H1 (cell line): ENCODE measurements around the gene THOC6. TPM values are rescaled to one million over a fixed set of nuclear protein-coding genes. Genes with fewer than 3 reads are reported as not detected.

ENCODE experiments used
- BRCA1 ChIP-seq: IDR thresholded peaks from 2 replicates; pipeline ENCODE4 v1.6.1; 2012; ENCODE audit warnings: low read depth, low read length, improper control_type of control experiment
- CEBPB ChIP-seq: IDR thresholded peaks from 2 replicates; pipeline ENCODE4 v1.6.1; 2012; ENCODE audit warnings: low read depth, low read length
- CHD7 ChIP-seq: fragments of 300-600 bp; sonication (generic); IDR thresholded peaks from 2 replicates; pipeline ENCODE4 v1.7.1; 2012; ENCODE audit warnings: low read length, moderate library complexity, mild to moderate bottlenecking, inconsistent platforms; ENCODE audit not compliant: insufficient replicate concordance
- EP300 ChIP-seq, 2 experiments: IDR thresholded peaks; 1 replicate in 1 of 2; 2 replicates in 1 of 2; pipeline ENCODE4 v1.6.1; 2011 to 2012; ENCODE audit warnings: low read depth in 2 of 2, low read length in 2 of 2, mild to moderate bottlenecking in 2 of 2, borderline replicate concordance in 1 of 2, inconsistent platforms in 1 of 2, moderate library complexity in 1 of 2
- GABPA ChIP-seq: IDR thresholded peaks from 2 replicates; pipeline ENCODE4 v1.6.1; 2011; ENCODE audit warnings: mild to moderate bottlenecking, low read length, moderate library complexity, borderline replicate concordance; ENCODE audit not compliant: insufficient read depth
- HDAC2 ChIP-seq, 2 experiments: fragments of 300-600 bp in 1 of 2; sonication (generic) in 1 of 2; IDR thresholded peaks; 2 replicates each; pipeline ENCODE4 v1.6.1; 2011 to 2012; ENCODE audit warnings: low read depth in 2 of 2, low read length in 2 of 2, mild to moderate bottlenecking in 2 of 2, moderate library complexity in 2 of 2, borderline replicate concordance in 1 of 2, inconsistent platforms in 1 of 2
- RBBP5 ChIP-seq: IDR thresholded peaks from 2 replicates; pipeline ENCODE4 v1.7.1; 2012; ENCODE audit warnings: low read depth, mild to moderate bottlenecking, inconsistent platforms, low read length, moderate library complexity, borderline replicate concordance
- SIRT6 ChIP-seq: IDR thresholded peaks from one replicate; pipeline ENCODE4 v1.7.1; 2012; ENCODE audit warnings: low read length, inconsistent platforms
- SP1 ChIP-seq: IDR thresholded peaks from 2 replicates; pipeline ENCODE4 v1.6.1; 2011; ENCODE audit warnings: low read depth, low read length
- SUZ12 ChIP-seq: fragments of 200-600 bp; sonication (generic); IDR thresholded peaks from 2 replicates; pipeline ENCODE4 v1.6.1; 2012; ENCODE audit warnings: mild to moderate bottlenecking, inconsistent platforms, low read length, moderate library complexity, mixed read lengths
- TAF1 ChIP-seq: IDR thresholded peaks from 2 replicates; pipeline ENCODE4 v1.6.1; 2011; ENCODE audit warnings: mild to moderate bottlenecking, low read depth, low read length
- TBP ChIP-seq: IDR thresholded peaks from 2 replicates; pipeline ENCODE4 v1.6.1; 2011; ENCODE audit warnings: low read depth, low read length, improper control_type of control experiment
- YY1 ChIP-seq: IDR thresholded peaks from 2 replicates; pipeline ENCODE4 v1.6.1; 2011; ENCODE audit warnings: low read depth, mild to moderate bottlenecking, low read length
- polyA plus RNA-seq, 7 experiments: library from polyadenylated mRNA; depleted of rRNA in 3 of 7; stranded (reverse) in 5 of 7; unstranded in 2 of 7; fragments of >200 nt in 5 of 7; fragments of 200-250 nt in 2 of 7; gene quantifications; 1 replicate in 5 of 7; 2 replicates in 1 of 7; 4 replicates in 1 of 7; pipeline versions ENCODE4 v1.2.1 to v1.2.3, GENCODE V29; 2011 to 2013; ENCODE audit warnings: missing spikeins in 2 of 7, mixed read lengths in 2 of 7
- total RNA-seq: library from RNA; stranded (reverse); fragmentation: NEBNext Ultra II Directional; extraction: Animal tissue kit (Norgen Biotek cat#: 25700); gene quantifications from 2 replicates; pipeline ENCODE4 v1.2.1, GENCODE V29; 2021

The THOC6 gene
- total and polyA plus RNA-seq, 2 of the 8 experiments (the other 6 are each of a cell fraction or from before 2014, with no cell fraction given) = 78.5 to 111 TPM

- TF ChIP-seq CEBPB (no peak), BRCA1 (no peak), YY1 (no peak), EP300 (IDR thresholded peaks at IDR 0.05; ENCODE audit: borderline replicate concordance in 1 of 2, low read depth in 2 of 2, low read length in 2 of 2) (no peak), CHD7 (no peak), TBP (peak; percentile 60; the same call in 1 of the 2 replicates), HDAC2 (IDR thresholded peaks at IDR 0.05; ENCODE audit: borderline replicate concordance in 1 of 2, low read depth in 2 of 2, low read length in 2 of 2) (no peak; a peak in 1 of 4 replicates), TAF1 (peak; percentile 88), SUZ12 (no peak), RBBP5 (no peak), SP1 (no peak), SIRT6 (no peak), GABPA (no peak)
These were observed 3.6 kb upstream of the THOC6 start, which contains the start of gene TNFRSF12A (continued) for GRCh38 chr16:3020247-3020603.
